MM.1S (cell line): Measurements from ENCODE around the gene AADACL4.

Experiments
- DNase-seq: peaks from one replicate; pipeline ENCODE4 v3.0.0-alpha.2; 2015
- H2AFZ ChIP-seq: fragments of 300-600 bp; sonication (generic); 2 replicates; pipeline ENCODE4 v1.6.0; 2016; ENCODE audit warnings: antibody characterized with exemption, low read length
- H3F3A ChIP-seq: fragments of 300-600 bp; sonication (generic); 2 replicates; pipeline ENCODE4 v1.6.1; 2016; ENCODE audit warnings: mild to moderate bottlenecking, antibody characterized with exemption, low read length, moderate library complexity, mixed read lengths; ENCODE audit not compliant: insufficient read depth
- H3K27ac ChIP-seq: fragments of 300-600 bp; sonication (generic); 2 replicates; pipeline ENCODE4 v1.5.1; 2016; ENCODE audit warnings: mild to moderate bottlenecking, low read length
- H3K27me3 ChIP-seq: fragments of 300-600 bp; sonication (generic); replicated peaks from 2 replicates; pipeline ENCODE4 v1.6.0; 2016; ENCODE audit warnings: low read length; ENCODE audit not compliant: insufficient read depth
- H3K36me3 ChIP-seq: fragments of 300-600 bp; sonication (generic); replicated peaks from 2 replicates; pipeline ENCODE4 v1.6.1; 2016; ENCODE audit warnings: mild to moderate bottlenecking, low read length, mixed read lengths; ENCODE audit not compliant: insufficient read depth
- H3K4me1 ChIP-seq: fragments of 300-600 bp; sonication (generic); 2 replicates; pipeline ENCODE4 v1.6.1; 2016; ENCODE audit warnings: low read length, mixed read lengths
- H3K4me2 ChIP-seq: fragments of 300-600 bp; sonication (generic); 2 replicates; pipeline ENCODE4 v1.6.0; 2016; ENCODE audit warnings: low read depth, low read length
- H3K4me3 ChIP-seq: fragments of 300-600 bp; sonication (generic); 2 replicates; pipeline ENCODE4 v1.5.1; 2016; ENCODE audit warnings: low read length, mixed read lengths
- H3K79me2 ChIP-seq: fragments of 300-600 bp; sonication (generic); 2 replicates; pipeline ENCODE4 v1.6.1; 2016; ENCODE audit warnings: mixed run types, low read length, mixed read lengths
- H3K9ac ChIP-seq: fragments of 300-600 bp; sonication (generic); 2 replicates; pipeline ENCODE4 v1.6.1; 2016; ENCODE audit warnings: low read length, mixed read lengths
- H3K9me2 ChIP-seq: fragments of 300-600 bp; sonication (generic); replicated peaks from 2 replicates; pipeline ENCODE4 v1.6.1; 2016; ENCODE audit warnings: mild to moderate bottlenecking, low read length, mixed read lengths; ENCODE audit not compliant: insufficient read depth
- H3K9me3 ChIP-seq: fragments of 300-600 bp; sonication (generic); replicated peaks from 2 replicates; pipeline ENCODE4 v1.6.1; 2016; ENCODE audit warnings: mild to moderate bottlenecking, low read length, mixed read lengths; ENCODE audit not compliant: insufficient read depth
- H4K20me1 ChIP-seq: fragments of 300-600 bp; sonication (generic); 2 replicates; pipeline ENCODE4 v1.6.1; 2016; ENCODE audit warnings: mild to moderate bottlenecking, low read length, moderate library complexity, mixed read lengths; ENCODE audit not compliant: insufficient read depth
- EZH2 ChIP-seq: fragments of 300-600 bp; sonication (generic); optimal IDR thresholded peaks from 2 replicates; pipeline ENCODE3; 2017; ENCODE audit warnings: low read depth, mild to moderate bottlenecking, antibody characterized with exemption, low read length, mixed read lengths
- EZH2phosphoT487 ChIP-seq: fragments of 300-600 bp; sonication (generic); IDR thresholded peaks from 2 replicates; pipeline ENCODE4 v1.6.1; 2018; ENCODE audit warnings: antibody characterized with exemption, low read length
- TF ChIP-seq, protein P1 (sequence below): fragments of 300-600 bp; sonication (generic); IDR thresholded peaks from 2 replicates; pipeline ENCODE4 v1.5.1; 2016; ENCODE audit warnings: antibody characterized with exemption, low read length, mixed read lengths

AADACL4 gene

DNA sequence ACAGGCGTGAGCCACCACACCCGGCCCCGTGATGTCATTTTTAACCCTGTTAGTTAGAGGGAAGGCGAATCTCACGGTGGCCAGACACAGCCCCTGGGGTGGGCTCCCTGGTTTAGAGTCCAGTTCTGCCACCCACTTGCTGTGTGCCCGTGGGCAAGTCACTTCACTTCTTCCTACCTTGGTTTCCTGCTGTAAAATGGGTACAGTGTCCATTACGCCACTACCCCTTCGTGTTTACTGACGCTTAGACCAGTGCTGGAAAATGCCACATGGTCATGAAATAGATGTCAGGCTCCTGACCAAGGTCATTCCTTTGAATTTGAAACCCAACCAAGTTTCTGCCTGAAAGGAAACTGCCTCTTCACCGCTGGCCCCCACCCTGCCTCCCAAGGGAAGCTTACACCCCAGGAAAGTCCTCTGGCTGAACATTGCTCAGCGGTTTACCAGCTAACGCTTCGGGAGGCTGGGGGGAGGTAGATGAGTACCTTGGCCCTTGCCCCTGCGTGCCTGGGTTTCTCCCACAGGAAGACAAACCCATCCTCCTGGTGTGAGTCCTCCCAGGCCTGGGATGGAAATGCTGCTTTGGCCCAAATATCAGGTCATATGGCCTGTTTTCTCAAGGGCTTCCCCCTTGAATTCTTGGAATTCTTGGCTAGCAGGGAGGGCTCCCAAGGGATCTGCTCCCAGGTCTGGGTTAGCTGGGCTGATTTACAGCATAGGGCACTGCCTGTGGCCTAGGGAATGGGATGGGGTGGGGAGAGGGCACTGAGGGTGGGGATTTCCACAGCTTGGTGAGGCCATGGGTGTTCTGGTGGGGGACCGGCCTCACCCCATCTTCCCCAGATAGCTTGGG, 7.6 kb upstream of the AADACL4 start:
- Histone ChIP-seq H3K36me3 (no peaks in the 10 kb centered on the region), H3K9me3 (no peaks in the 10 kb centered on the region), H3K79me2 (no peaks in the 10 kb centered on the region), H3K27ac (no peak overlapping the region), H4K20me1 (no peaks in the 10 kb centered on the region), H3K4me3 (no peak overlapping the region), H3K4me2 (no peak overlapping the region), H3K9me2 (no peaks in the 10 kb centered on the region), H3K9ac (no peak overlapping the region), H2AFZ (no peak overlapping the region), H3K4me1 (no peaks in the 10 kb centered on the region), H3F3A (no peaks in the 10 kb centered on the region), H3K27me3 (peaks cover 21% of the 10 kb centered on the region; the same call in 1 of the 2 replicates)
- no peak for TF ChIP-seq EZH2
- TF ChIP-seq, protein P1, sequence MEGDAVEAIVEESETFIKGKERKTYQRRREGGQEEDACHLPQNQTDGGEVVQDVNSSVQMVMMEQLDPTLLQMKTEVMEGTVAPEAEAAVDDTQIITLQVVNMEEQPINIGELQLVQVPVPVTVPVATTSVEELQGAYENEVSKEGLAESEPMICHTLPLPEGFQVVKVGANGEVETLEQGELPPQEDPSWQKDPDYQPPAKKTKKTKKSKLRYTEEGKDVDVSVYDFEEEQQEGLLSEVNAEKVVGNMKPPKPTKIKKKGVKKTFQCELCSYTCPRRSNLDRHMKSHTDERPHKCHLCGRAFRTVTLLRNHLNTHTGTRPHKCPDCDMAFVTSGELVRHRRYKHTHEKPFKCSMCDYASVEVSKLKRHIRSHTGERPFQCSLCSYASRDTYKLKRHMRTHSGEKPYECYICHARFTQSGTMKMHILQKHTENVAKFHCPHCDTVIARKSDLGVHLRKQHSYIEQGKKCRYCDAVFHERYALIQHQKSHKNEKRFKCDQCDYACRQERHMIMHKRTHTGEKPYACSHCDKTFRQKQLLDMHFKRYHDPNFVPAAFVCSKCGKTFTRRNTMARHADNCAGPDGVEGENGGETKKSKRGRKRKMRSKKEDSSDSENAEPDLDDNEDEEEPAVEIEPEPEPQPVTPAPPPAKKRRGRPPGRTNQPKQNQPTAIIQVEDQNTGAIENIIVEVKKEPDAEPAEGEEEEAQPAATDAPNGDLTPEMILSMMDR: no peak
- TF ChIP-seq EZH2phosphoT487: no peak
- no peak for DNase-seq

DNA sequence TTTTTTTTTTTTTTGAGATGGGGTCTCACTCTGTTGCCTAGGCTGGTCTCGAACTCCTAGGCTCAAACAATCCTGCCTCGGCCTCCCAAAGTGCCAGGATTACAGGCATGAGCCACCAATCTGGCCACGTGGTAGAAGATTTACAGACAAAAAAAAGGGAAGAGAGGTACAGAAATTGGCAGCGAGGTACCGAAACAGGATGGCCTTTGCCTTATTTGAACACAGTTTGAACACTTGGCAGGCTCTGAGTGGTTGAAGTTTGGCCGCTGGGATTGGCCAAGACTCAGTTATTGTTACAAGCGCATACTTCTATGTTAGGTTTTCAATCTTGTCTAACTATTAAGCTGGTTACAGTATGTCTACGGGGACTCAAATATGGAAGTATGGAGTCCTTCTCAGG, 6.2 kb upstream of the AADACL4 start:
- DNase-seq: no peak
- no peaks in the 10 kb centered on the region for H3K9me2 ChIP-seq

DNA sequence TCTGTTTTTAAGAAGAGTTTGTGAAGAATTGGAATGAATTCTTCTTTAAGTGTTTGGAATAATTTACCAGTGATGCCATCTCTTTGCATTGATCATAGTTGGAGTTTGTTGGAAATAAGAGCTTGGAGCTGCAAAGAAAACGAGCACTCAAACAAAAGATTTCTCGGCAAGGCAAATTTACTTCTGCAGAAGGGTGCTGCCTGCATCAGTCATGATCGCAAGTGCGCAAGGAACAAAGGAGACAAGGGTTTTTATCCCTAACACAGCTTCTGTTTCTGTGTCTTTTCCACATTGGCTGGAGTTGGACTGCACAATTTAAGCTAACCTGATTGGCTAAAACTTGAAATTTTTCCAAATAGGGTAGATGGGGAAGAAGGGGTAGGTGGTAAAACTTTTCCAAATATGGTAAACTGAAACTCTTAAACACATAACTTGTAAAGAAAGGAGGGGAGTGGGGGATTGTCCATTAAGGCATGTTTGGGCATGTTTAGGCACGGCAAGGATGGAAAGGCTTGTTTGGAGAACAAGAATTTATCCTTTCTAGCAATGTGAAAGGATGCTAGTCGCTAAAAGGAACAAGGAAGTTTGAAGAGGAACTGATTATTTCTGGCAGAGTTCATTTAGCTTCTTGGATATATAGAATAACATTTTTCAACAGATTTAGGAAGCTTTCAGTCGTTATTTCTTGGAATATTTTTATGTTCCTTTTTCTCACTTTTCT, 3.5 kb upstream of the AADACL4 start:
- no peak for TF ChIP-seq EZH2
- no peak for TF ChIP-seq EZH2phosphoT487
- TF ChIP-seq, protein P1: no peak
- H3F3A ChIP-seq: no peaks in the 10 kb centered on the region
- no peaks in the 10 kb centered on the region for H3K36me3 ChIP-seq
- no peaks in the 10 kb centered on the region for H3K9me3 ChIP-seq
- peaks cover 10% of the 10 kb centered on the region for H3K27me3 ChIP-seq
- H3K79me2 ChIP-seq: no peaks in the 10 kb centered on the region
- DNase-seq: no peak
- H3K4me2 ChIP-seq: no peak overlapping the region
- H3K4me3 ChIP-seq: no peak overlapping the region
- no peaks in the 10 kb centered on the region for H4K20me1 ChIP-seq
- H3K4me1 ChIP-seq: no peaks in the 10 kb centered on the region
- H3K9me2 ChIP-seq: no peaks in the 10 kb centered on the region
- H2AFZ ChIP-seq: no peak overlapping the region
- no peak overlapping the region for H3K27ac ChIP-seq
- H3K9ac ChIP-seq: no peak overlapping the region

More for the DNA sequence above, 6.2 kb upstream of the AADACL4 start:
- TF ChIP-seq, protein P1: no peak
- TF ChIP-seq EZH2phosphoT487: no peak
- no peaks in the 10 kb centered on the region for H3K9me3 ChIP-seq
- H2AFZ ChIP-seq: no peak overlapping the region
- no peaks in the 10 kb centered on the region for H4K20me1 ChIP-seq
- peaks cover 18% of the 10 kb centered on the region; the same call in 1 of the 2 replicates for H3K27me3 ChIP-seq
- no peak overlapping the region for H3K4me3 ChIP-seq
- no peak overlapping the region for H3K4me2 ChIP-seq
- no peaks in the 10 kb centered on the region for H3F3A ChIP-seq
- H3K27ac ChIP-seq: no peak overlapping the region
- no peaks in the 10 kb centered on the region for H3K79me2 ChIP-seq
- H3K4me1 ChIP-seq: no peaks in the 10 kb centered on the region
- no peak overlapping the region for H3K9ac ChIP-seq
- H3K36me3 ChIP-seq: no peaks in the 10 kb centered on the region
